ENCODE data around the gene ZNF791.

DNA sequence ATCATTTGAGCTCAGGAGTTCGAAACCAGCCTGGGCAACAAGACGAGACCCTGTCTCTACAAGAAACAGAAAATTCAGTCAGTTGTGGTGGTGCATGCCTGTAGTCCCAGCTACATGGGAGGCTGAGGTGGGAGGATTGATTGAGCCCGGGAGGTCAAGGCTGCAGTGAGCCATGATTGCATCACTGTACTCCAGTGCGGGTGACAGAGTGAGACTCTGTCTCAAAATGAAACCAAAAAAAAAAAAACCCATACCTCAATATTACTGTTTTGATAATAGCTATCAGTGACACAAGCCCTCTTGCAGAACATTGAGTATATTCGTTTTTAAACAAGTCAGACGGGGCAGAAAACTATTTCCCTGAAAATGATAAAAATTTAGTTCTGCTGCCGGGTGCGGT, 16.2 kb downstream of the ZNF791 start:
- TF ChIP-seq JUND (IDR thresholded peaks at IDR 0.05) (no peak), EGR1 (IDR thresholded peaks at IDR 0.05; ENCODE audit: low read depth in 2 of 2) (no peak), HNF4G (IDR thresholded peaks at IDR 0.05) (no peak), RAD21 (IDR thresholded peaks at IDR 0.05) (no peak), SP1 (IDR thresholded peaks at IDR 0.05) (no peak), FOXA2 (IDR thresholded peaks at IDR 0.05) (no peak), GABPA (IDR thresholded peaks at IDR 0.05 in 1 of 2, conservative IDR thresholded peaks at IDR 0.05 in 1 of 2) (no peak), YY1 (IDR thresholded peaks at IDR 0.05) (no peak), RXRA (IDR thresholded peaks at IDR 0.05) (no peak), TAF1 (conservative IDR thresholded peaks at IDR 0.05) (no peak)
- TF ChIP-seq, protein P1, sequence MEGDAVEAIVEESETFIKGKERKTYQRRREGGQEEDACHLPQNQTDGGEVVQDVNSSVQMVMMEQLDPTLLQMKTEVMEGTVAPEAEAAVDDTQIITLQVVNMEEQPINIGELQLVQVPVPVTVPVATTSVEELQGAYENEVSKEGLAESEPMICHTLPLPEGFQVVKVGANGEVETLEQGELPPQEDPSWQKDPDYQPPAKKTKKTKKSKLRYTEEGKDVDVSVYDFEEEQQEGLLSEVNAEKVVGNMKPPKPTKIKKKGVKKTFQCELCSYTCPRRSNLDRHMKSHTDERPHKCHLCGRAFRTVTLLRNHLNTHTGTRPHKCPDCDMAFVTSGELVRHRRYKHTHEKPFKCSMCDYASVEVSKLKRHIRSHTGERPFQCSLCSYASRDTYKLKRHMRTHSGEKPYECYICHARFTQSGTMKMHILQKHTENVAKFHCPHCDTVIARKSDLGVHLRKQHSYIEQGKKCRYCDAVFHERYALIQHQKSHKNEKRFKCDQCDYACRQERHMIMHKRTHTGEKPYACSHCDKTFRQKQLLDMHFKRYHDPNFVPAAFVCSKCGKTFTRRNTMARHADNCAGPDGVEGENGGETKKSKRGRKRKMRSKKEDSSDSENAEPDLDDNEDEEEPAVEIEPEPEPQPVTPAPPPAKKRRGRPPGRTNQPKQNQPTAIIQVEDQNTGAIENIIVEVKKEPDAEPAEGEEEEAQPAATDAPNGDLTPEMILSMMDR (IDR thresholded peaks at IDR 0.05; ENCODE audit: low read depth, low read length, missing input control): no peak
- TF ChIP-seq, protein P2, sequence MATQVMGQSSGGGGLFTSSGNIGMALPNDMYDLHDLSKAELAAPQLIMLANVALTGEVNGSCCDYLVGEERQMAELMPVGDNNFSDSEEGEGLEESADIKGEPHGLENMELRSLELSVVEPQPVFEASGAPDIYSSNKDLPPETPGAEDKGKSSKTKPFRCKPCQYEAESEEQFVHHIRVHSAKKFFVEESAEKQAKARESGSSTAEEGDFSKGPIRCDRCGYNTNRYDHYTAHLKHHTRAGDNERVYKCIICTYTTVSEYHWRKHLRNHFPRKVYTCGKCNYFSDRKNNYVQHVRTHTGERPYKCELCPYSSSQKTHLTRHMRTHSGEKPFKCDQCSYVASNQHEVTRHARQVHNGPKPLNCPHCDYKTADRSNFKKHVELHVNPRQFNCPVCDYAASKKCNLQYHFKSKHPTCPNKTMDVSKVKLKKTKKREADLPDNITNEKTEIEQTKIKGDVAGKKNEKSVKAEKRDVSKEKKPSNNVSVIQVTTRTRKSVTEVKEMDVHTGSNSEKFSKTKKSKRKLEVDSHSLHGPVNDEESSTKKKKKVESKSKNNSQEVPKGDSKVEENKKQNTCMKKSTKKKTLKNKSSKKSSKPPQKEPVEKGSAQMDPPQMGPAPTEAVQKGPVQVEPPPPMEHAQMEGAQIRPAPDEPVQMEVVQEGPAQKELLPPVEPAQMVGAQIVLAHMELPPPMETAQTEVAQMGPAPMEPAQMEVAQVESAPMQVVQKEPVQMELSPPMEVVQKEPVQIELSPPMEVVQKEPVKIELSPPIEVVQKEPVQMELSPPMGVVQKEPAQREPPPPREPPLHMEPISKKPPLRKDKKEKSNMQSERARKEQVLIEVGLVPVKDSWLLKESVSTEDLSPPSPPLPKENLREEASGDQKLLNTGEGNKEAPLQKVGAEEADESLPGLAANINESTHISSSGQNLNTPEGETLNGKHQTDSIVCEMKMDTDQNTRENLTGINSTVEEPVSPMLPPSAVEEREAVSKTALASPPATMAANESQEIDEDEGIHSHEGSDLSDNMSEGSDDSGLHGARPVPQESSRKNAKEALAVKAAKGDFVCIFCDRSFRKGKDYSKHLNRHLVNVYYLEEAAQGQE (IDR thresholded peaks at IDR 0.05): no peak
- TF ChIP-seq, protein P3, sequence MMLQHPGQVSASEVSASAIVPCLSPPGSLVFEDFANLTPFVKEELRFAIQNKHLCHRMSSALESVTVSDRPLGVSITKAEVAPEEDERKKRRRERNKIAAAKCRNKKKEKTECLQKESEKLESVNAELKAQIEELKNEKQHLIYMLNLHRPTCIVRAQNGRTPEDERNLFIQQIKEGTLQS (IDR thresholded peaks at IDR 0.05): no peak
- TF ChIP-seq, protein P4, sequence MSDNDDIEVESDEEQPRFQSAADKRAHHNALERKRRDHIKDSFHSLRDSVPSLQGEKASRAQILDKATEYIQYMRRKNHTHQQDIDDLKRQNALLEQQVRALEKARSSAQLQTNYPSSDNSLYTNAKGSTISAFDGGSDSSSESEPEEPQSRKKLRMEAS (IDR thresholded peaks at IDR 0.05): no peak
